COR-L47 (cell line): ENCODE measurements around the gene EYA4.
"Not testable (repeated sequence)": the region's sequence is repeated elsewhere in the genome, so short reads cannot be mapped to it uniquely, and the experiment has no call there.

Experiments used
- DNase-seq: peaks from one replicate; lab custom pipeline; 2025; lab: John Stamatoyannopoulos, UW

Gene EYA4

DNA sequence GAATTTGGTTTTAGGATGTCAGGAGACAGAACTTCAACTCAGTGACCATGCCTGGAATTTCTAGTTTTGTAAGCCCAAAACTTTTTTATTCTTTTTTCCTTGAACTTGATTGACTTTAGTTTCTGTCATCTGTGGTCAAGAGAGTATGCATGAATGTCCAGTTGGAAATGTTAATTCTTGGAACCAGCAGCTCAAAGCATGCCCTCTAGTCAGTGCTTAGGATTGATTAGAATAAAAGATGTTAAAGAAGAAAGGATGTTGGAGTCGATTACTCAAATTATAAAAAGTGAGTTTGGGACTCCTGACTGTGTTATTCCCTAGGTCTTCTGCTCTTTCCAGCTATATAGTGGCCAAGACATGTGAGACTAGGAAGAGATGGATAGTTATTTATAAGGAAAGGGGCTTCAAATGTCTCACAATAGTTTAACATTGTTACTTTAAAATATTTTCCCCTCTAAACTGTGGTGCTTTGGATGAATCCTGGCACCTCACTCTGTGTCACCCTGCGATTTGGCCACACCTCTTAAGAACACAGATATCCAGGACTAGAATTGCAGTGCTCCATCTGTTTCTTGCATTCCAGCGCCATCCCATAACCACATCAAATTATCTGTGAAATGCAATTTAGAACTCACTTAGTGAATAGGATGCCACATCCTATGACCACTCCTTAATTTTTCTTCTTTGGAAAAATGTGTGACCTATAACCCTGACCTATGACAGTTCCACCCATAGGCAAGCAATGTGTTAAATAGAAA is 298.5 kb downstream of the EYA4 start:
- no peak for DNase-seq

DNA sequence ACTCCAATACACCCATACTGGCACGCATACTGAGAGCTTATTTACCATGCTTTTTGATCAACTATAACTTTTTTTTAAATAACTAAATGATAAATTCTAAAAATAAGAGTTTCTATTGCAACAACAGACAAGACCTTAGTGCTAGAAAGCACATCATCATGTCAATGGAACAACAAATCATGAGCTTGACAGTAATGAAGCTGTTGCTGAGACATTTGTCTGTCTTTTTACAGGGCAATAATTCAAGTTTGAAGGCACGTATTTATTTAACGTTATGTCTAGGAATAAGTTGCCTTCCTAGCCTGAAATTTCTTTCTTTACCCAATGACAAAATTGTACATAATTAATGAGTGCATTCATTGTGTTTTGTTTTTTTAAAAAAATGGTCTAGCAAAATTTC is 299.2 kb downstream of the EYA4 start:
- no peak for DNase-seq

DNA sequence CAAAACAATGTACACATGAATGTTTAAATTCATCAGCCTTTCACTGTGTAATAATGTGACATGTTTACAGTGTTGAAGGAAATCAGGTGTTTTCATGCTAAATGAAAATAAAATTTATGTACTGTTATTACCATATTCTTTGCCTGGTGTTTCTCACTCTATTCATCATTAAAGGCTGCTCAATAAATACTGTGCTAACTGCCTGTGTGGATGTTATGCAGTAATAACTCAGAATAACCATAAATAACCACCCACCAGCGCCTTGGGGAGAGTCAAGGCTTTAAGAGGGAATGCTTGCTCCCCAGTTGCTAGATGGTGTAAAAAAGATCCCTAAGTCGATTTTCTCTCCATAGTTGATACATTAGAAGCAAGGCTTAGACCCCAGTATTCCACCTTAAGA is 299.9 kb downstream of the EYA4 start:
- no peak for DNase-seq

GRCh38 chr6:133542056-133542821 is 301.1 kb downstream of the EYA4 start:
- DNase-seq, result no peak

DNA sequence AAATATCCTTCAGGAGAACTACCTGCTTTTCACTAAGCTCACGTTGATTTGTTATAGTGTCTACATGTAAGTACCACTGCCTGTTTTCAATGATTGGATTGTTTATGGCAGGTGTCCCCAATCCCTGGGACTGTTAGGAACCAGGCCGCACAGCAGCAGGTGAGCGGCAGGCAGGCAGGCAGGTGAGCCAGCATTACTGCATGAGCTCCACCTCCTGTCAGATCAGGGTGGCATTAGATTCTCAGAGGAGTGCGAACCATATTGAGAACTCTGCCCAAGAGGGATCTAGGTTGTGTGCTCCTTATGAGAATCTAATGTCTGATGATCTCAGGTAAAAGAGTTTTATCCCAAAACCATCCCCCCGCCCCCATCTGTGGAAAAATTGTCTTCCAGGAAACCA is 303.3 kb downstream of the EYA4 start:
- DNase-seq, result no peak

DNA sequence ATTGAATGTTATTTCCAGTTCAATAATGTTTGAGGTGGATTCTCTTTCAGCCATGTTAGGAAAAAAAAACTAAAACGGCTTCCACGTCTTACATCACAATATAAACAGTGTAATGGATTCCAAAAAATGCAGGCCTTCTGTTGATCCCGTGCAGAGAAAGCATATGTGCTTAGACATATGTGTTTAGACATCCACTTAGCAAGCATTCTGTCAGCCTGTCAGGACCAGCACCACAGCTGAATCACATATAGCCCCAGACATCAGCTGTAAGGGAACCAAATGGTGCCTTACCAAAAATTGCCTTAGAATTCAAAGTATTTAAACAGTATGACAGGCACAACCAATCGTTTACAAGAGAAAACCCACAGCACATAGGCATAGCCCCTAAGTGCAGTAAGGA is 304.9 kb downstream of the EYA4 start:
- DNase-seq, result no peak

- no peak for DNase-seq
Observed at GRCh38 chr6:133547136-133547535, 306.0 kb downstream of the EYA4 start.

DNA sequence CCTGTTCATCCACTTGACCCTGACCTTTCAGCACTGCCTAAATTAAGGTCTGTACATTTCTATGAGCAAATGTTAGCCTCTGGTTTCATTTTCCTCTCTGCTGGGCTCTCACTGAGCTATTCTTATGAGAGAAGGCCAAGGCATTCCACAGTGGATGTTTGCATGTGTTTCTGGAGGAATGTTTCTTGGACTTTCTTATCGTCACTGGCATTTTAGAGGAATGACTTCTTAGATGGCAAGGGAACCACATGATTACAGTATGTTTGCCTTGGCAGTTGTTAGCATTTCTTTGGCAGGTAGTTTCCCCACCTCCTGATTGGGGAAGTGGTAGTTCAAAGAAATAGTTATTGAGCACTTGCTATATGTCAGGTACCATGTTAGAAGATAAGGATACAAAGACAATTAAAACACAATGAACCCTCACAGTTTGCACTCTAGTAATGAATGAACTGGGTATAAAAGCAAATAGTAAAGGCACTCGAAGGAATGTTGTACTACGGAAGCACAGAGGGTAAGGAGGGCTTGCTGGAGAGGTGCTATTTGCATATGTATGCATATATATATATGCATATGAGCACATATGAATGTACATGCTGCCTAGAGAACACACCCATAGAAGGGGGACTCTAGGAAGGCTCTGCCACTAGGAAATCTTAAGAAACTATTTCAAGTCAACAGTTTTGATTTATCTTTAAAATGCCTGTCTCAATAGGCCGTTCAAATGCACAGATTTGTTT is 307.4 kb downstream of the EYA4 start:
- DNase-seq, result no peak

DNA sequence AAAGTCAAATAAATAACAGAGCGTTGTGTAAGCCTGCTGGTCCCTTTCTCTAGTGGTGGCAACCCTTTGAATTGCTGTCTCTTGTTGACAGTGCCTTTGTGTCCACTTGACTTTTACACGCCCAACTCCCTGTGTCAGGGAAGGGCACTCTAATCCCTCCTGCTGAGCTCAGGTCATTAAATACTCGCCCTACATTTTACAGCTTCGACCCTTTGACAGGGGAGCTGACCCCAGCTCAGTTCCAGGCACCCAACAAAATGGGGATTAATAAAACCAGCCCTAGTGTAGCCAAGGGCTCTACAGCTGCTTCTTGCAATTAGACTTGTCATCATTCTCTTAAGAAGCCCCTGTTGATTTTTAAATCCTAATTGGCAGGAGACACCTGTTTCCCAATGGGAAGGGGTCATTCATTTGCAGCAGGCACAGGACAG is 308.2 kb downstream of the EYA4 start:
- no peak for DNase-seq

GRCh38 chr6:133550026-133550425 is 308.9 kb downstream of the EYA4 start:
- DNase-seq, result no peak

GRCh38 chr6:133551436-133551835 is 310.3 kb downstream of the EYA4 start:
- DNase-seq, result no peak

DNA sequence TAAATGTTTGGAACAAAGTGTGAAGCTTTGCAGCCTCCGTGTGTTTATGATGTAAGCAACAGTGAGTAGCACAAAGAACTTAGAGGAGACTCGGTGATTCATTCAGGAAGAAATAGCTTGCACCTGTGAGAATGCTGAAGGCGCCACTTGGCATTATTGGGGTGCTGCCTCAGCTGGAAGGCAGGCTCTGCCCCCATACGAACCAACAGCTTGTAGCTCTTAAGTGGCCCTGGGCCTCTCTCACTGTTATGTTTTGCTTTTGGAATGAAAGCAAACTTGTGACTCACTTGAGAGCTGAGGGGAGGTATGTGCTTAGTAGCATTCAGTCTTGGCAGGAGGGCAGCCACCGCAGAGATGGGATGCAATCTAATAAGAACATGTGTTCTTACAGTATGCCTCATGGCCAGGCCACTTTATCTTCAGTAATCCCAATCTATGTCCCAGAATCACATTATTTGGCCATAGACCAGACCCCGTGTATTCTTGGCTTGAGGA is 310.7 kb downstream of the EYA4 start:
- DNase-seq, result no peak

GRCh38 chr6:133553652-133554051 is 312.5 kb downstream of the EYA4 start:
- DNase-seq, result peak; percentile 4

- not testable (repeated sequence) for DNase-seq
Observed at GRCh38 chr6:133554121-133554520, 313.0 kb downstream of the EYA4 start.

DNA sequence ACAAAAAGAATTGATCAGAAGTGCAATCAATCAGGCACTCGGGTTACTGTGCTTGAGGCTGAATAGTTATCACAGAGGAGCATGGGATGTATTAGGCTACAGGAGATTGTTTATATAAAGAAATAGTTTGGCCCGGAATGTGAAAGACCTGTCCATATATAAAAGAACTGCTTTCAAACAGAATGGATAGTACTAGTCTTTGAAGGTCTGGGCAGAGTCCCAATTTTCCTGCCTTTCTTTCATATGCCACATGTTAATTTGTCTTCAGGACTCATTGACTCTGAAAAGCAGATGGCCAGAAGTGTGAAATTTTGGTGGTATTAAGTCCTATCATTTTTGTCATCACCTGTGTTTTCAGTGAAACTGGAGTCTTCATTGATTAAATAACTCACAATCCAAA is 314.5 kb downstream of the EYA4 start:
- no peak for DNase-seq

- DNase-seq, result no peak
Observed at GRCh38 chr6:133559926-133560325, 318.8 kb downstream of the EYA4 start.

GRCh38 chr6:133567636-133568035 is 326.5 kb downstream of the EYA4 start:
- no peak for DNase-seq

GRCh38 chr6:133568970-133569889 is 328.1 kb downstream of the EYA4 start:
- DNase-seq, result peak; percentile 25

DNA sequence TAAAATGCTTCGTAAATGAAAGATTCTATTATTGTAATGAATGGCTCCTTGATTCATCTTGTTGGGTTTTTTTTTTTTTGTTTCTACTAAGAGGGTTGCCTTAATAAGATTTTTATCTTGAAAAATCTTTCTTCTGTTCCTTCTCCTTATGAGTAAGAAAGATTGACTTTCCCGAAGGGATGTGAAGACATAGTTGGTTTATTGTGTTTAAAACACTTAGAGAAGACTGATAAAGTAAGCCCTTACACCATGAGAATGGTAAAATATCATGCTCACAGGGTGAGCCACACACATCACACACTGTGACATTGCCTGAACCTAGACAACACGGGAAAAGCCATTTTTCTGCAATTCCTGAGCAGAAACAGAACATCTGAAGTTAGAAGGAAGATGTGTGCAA is 330.5 kb downstream of the EYA4 start:
- no peak for DNase-seq

- DNase-seq, result no peak
Observed at GRCh38 chr6:133577851-133578250, 336.7 kb downstream of the EYA4 start.
